ENCODE data around the gene TMEM213.

Gene TMEM213

GRCh38 chr7:138875794-138876193 is 78.0 kb downstream of the TMEM213 start:
- no peak for DNase-seq (ENCODE audit: low spot score)

- DNase-seq (ENCODE audit: low spot score): no peak
Observed at GRCh38 chr7:138876326-138876725, 78.5 kb downstream of the TMEM213 start.

- DNase-seq (ENCODE audit: low spot score): no peak
Observed at GRCh38 chr7:138878051-138878450, 80.3 kb downstream of the TMEM213 start.

GRCh38 chr7:138878856-138879255 is 81.1 kb downstream of the TMEM213 start:
- DNase-seq (ENCODE audit: low spot score): no peak

- DNase-seq (ENCODE audit: low spot score): no peak
Observed at GRCh38 chr7:138879356-138879755, 81.6 kb downstream of the TMEM213 start.

GRCh38 chr7:138880881-138881578 is 83.2 kb downstream of the TMEM213 start:
- no peak for DNase-seq (ENCODE audit: low spot score)

GRCh38 chr7:138881579-138882188 is 83.9 kb downstream of the TMEM213 start:
- DNase-seq (ENCODE audit: low spot score): no peak

- DNase-seq (ENCODE audit: low spot score): no peak
Observed at GRCh38 chr7:138882249-138882648, 84.5 kb downstream of the TMEM213 start.

GRCh38 chr7:138885383-138886147 is 87.8 kb downstream of the TMEM213 start:
- DNase-seq (ENCODE audit: low spot score): peak; percentile 17

GRCh38 chr7:138886501-138886917 is 88.7 kb downstream of the TMEM213 start:
- DNase-seq (ENCODE audit: low spot score): peak; percentile 91

- DNase-seq (ENCODE audit: low spot score): no peak
Observed at GRCh38 chr7:138887085-138887710, 89.4 kb downstream of the TMEM213 start.
